ENCODE measurements around the gene AKAP6. TPM values are rescaled to one million over a fixed set of nuclear protein-coding genes. Genes with fewer than 3 reads are reported as not detected.
A peak's percentile ranks its signal among the peaks of the same experiment; 100 is the strongest.
"Not testable (repeated sequence)": the region's sequence is repeated elsewhere in the genome, so short reads cannot be mapped to it uniquely, and the experiment has no call there.

Gene AKAP6
- total RNA-seq, 1 donor from 2014 or later, result 4.4 TPM

- ATAC-seq, result no peak
These were observed 216.6 kb downstream of the AKAP6 start for GRCh38 chr14:32545506-32546210.

GRCh38 chr14:32546246-32546645, 217.1 kb downstream of the AKAP6 start:
- no peak for ATAC-seq

- ATAC-seq, result no peak
These were observed 223.7 kb downstream of the AKAP6 start for GRCh38 chr14:32552766-32553165.

GRCh38 chr14:32559048-32559447, 229.9 kb downstream of the AKAP6 start:
- ATAC-seq, result no peak

GRCh38 chr14:32559590-32559989, 230.5 kb downstream of the AKAP6 start:
- no peak for ATAC-seq

GRCh38 chr14:32560209-32560857, 231.2 kb downstream of the AKAP6 start:
- peak; percentile 95 for ATAC-seq

GRCh38 chr14:32561520-32561919, 232.4 kb downstream of the AKAP6 start:
- ATAC-seq, result no peak

GRCh38 chr14:32564596-32564995, 235.5 kb downstream of the AKAP6 start:
- ATAC-seq, result no peak

GRCh38 chr14:32565256-32565655, 236.2 kb downstream of the AKAP6 start:
- ATAC-seq, result no peak

- no peak for ATAC-seq
These were observed 238.7 kb downstream of the AKAP6 start for GRCh38 chr14:32567543-32568384.

GRCh38 chr14:32571551-32571950, 242.5 kb downstream of the AKAP6 start:
- ATAC-seq, result no peak

- no peak for ATAC-seq
These were observed 243.1 kb downstream of the AKAP6 start for GRCh38 chr14:32571995-32572866.

- no peak for ATAC-seq
These were observed 243.7 kb downstream of the AKAP6 start for GRCh38 chr14:32572867-32573150.

GRCh38 chr14:32574269-32574668, 245.2 kb downstream of the AKAP6 start:
- no peak for ATAC-seq

GRCh38 chr14:32576088-32576795, 247.1 kb downstream of the AKAP6 start:
- peak; percentile 81 for ATAC-seq

GRCh38 chr14:32576977-32577376, 247.9 kb downstream of the AKAP6 start:
- ATAC-seq, result no peak

- no peak for ATAC-seq
These were observed 249.1 kb downstream of the AKAP6 start for GRCh38 chr14:32578181-32578580.

- not testable (repeated sequence) for ATAC-seq
These were observed 254.3 kb downstream of the AKAP6 start for GRCh38 chr14:32583427-32583826.

- no peak for ATAC-seq
These were observed 255.0 kb downstream of the AKAP6 start for GRCh38 chr14:32584079-32584478.

- no peak for ATAC-seq
These were observed 258.4 kb downstream of the AKAP6 start for GRCh38 chr14:32587461-32587860.

- peak; percentile 58 for ATAC-seq
These were observed 259.6 kb downstream of the AKAP6 start for GRCh38 chr14:32588448-32589320.
